ENCODE measurements around the gene ZMYND12.

Gene ZMYND12

GRCh38 chr1:42439940-42440339, 15.9 kb downstream of the ZMYND12 start:
- no peak for DNase-seq (ENCODE audit: low read depth in 2 of 2)

GRCh38 chr1:42434340-42434739, 21.5 kb downstream of the ZMYND12 start:
- no peak for DNase-seq (ENCODE audit: low read depth in 2 of 2)

GRCh38 chr1:42433369-42433768, 22.5 kb downstream of the ZMYND12 start:
- DNase-seq (ENCODE audit: low read depth in 2 of 2) = no peak

- no peak for DNase-seq (ENCODE audit: low read depth in 2 of 2)
Observed at GRCh38 chr1:42432714-42433113, 23.1 kb downstream of the ZMYND12 start.

GRCh38 chr1:42431514-42431913, 24.3 kb downstream of the ZMYND12 start:
- DNase-seq (ENCODE audit: low read depth in 2 of 2) = no peak

- no peak for DNase-seq (ENCODE audit: low read depth in 2 of 2)
Observed at GRCh38 chr1:42430286-42431135, 25.3 kb downstream of the ZMYND12 start.

- DNase-seq (ENCODE audit: low read depth in 2 of 2) = no peak
Observed at GRCh38 chr1:42429603-42430002, 26.2 kb downstream of the ZMYND12 start.

- DNase-seq (ENCODE audit: low read depth in 2 of 2) = no peak
Observed at GRCh38 chr1:42427240-42427639, 28.6 kb downstream of the ZMYND12 start.

GRCh38 chr1:42424201-42424600, 31.6 kb downstream of the ZMYND12 start:
- DNase-seq (ENCODE audit: low read depth in 2 of 2) = no peak

GRCh38 chr1:42423681-42424080, 32.1 kb downstream of the ZMYND12 start:
- no peak for DNase-seq (ENCODE audit: low read depth in 2 of 2)

GRCh38 chr1:42422737-42423136, 33.1 kb downstream of the ZMYND12 start:
- no peak for DNase-seq (ENCODE audit: low read depth in 2 of 2)

- no peak for DNase-seq (ENCODE audit: low read depth in 2 of 2)
Observed at GRCh38 chr1:42420911-42421585, 34.8 kb downstream of the ZMYND12 start.

- DNase-seq (ENCODE audit: low read depth in 2 of 2) = no peak
Observed at GRCh38 chr1:42420121-42420520, 35.7 kb downstream of the ZMYND12 start.

GRCh38 chr1:42419126-42419821, 36.5 kb downstream of the ZMYND12 start:
- DNase-seq (ENCODE audit: low read depth in 2 of 2) = no peak

- DNase-seq (ENCODE audit: low read depth in 2 of 2) = no peak
Observed at GRCh38 chr1:42418516-42418915, 37.3 kb downstream of the ZMYND12 start.

- DNase-seq (ENCODE audit: low read depth in 2 of 2) = no peak
Observed at GRCh38 chr1:42417166-42417565, 38.7 kb downstream of the ZMYND12 start.

GRCh38 chr1:42414551-42415496, 41.0 kb downstream of the ZMYND12 start:
- no peak for DNase-seq (ENCODE audit: low read depth in 2 of 2)

- DNase-seq (ENCODE audit: low read depth in 2 of 2) = no peak
Observed at GRCh38 chr1:42403880-42404400, 51.9 kb downstream of the ZMYND12 start.

- DNase-seq (ENCODE audit: low read depth in 2 of 2) = no peak
Observed at GRCh38 chr1:42399315-42400100, 56.3 kb downstream of the ZMYND12 start.

All from stimulated activated CD8-positive, alpha-beta memory T cell treated with anti-CD3 and anti-CD28 coated beads, Interleukin-2, amount 100 ng/mL, for 48 hours (primary cell).